PC-9 (cell line): ENCODE results near the gene GLB1L3. TPM values are rescaled to one million over a fixed set of nuclear protein-coding genes. Genes with fewer than 3 reads are reported as not detected.
"Not testable (repeated sequence)": the region's sequence is repeated elsewhere in the genome, so short reads cannot be mapped to it uniquely, and the experiment has no call there.

Source experiments
- BruUV-seq: library from RNA; stranded (reverse); fragments of 400-500 nt; replicated peaks from 2 replicates; lab custom pipeline; 2021; lab: Mats Ljungman, UMichigan
- CTCF ChIA-PET: fragments of 300-600 bp; sonication (Branson Sonifier 250); formaldehyde crosslinking; loops from one replicate; lab custom pipeline; 2022; ENCODE audit warnings: antibody characterized with exemption; lab: Charles Lee
- POLR2A ChIA-PET: fragments of 300-600 bp; sonication (Branson Sonifier 250); formaldehyde crosslinking; loops from one replicate; lab custom pipeline; 2022; ENCODE audit warnings: antibody characterized with exemption; ENCODE audit not compliant: unreplicated experiment; lab: Charles Lee
- DNase-seq, 2 experiments: peaks; one replicate each; pipeline versions ENCODE4 v3.0.0 to v3.0.0-alpha.2; 2015 to 2022; ENCODE audit warnings: mixed read lengths in 1 of 2
- H2AFZ ChIP-seq: fragments of 200-600 bp; sonication (generic); 2 replicates; pipeline ENCODE4 v1.8.1; 2017; ENCODE audit warnings: antibody characterized with exemption
- H3F3A ChIP-seq: fragments of 200-600 bp; sonication (generic); 2 replicates; pipeline ENCODE4 v1.8.1; 2017; ENCODE audit warnings: antibody characterized with exemption, mild to moderate bottlenecking, low read depth; ENCODE audit not compliant: insufficient read depth
- H3K27ac ChIP-seq: fragments of 200-600 bp; sonication (generic); 2 replicates; pipeline ENCODE4 v1.6.1; 2016; ENCODE audit warnings: mixed run types
- H3K27me3 ChIP-seq: fragments of 200-600 bp; sonication (generic); 2 replicates; pipeline ENCODE4 v1.6.1; 2016; ENCODE audit warnings: low read depth, mixed run types; ENCODE audit not compliant: insufficient read depth
- H3K36me3 ChIP-seq: fragments of 200-600 bp; sonication (generic); 2 replicates; pipeline ENCODE4 v1.6.1; 2016; ENCODE audit warnings: low read depth, mixed run types
- H3K4me1 ChIP-seq: fragments of 200-600 bp; sonication (generic); replicated peaks from 2 replicates; pipeline ENCODE4 v1.6.1; 2016; ENCODE audit warnings: mixed run types; ENCODE audit not compliant: insufficient read depth
- H3K4me2 ChIP-seq: fragments of 200-600 bp; sonication (generic); 2 replicates; pipeline ENCODE4 v1.6.1; 2017; ENCODE audit warnings: mixed run types
- H3K4me3 ChIP-seq: fragments of 200-600 bp; sonication (generic); 2 replicates; pipeline ENCODE4 v1.6.1; 2016; ENCODE audit warnings: mixed run types
- H3K79me2 ChIP-seq: fragments of 200-600 bp; sonication (generic); 2 replicates; pipeline ENCODE4 v1.6.1; 2017; ENCODE audit warnings: low read depth, mixed run types
- H3K9me2 ChIP-seq: fragments of 200-600 bp; sonication (generic); 2 replicates; pipeline ENCODE4 v1.8.1; 2017; ENCODE audit warnings: mild to moderate bottlenecking; ENCODE audit not compliant: insufficient read depth
- H3K9me3 ChIP-seq: fragments of 200-600 bp; sonication (generic); 2 replicates; pipeline ENCODE4 v1.8.1; 2016; ENCODE audit warnings: low read depth; ENCODE audit not compliant: insufficient read depth
- H4K20me1 ChIP-seq: fragments of 200-600 bp; sonication (generic); 2 replicates; pipeline ENCODE4 v1.8.1; 2017; ENCODE audit not compliant: insufficient read depth
- EZH2 ChIP-seq: fragments of 200-600 bp; sonication (generic); IDR thresholded peaks from 2 replicates; pipeline ENCODE4 v1.8.0; 2017; ENCODE audit warnings: antibody characterized with exemption, low read depth
- intact Hi-C: fragments of 100-400 bp; cut with micrococcal nuclease; formaldehyde crosslinking; loops from one replicate; pipeline ENCODE4 v1.10.0; 2022; ENCODE audit not compliant: unreplicated experiment
- total RNA-seq: library from RNA; stranded (reverse); gene quantifications from 2 replicates; pipeline ENCODE4 v1.2.3, GENCODE V29; 2021
- TF ChIP-seq, protein P1 (sequence below): fragments of 200-600 bp; sonication (generic); conservative IDR thresholded peaks from 2 replicates; pipeline ENCODE4 v1.6.1; 2017; ENCODE audit warnings: mixed run types, antibody characterized with exemption, mild to moderate bottlenecking, moderate library complexity

GLB1L3 gene
- total RNA-seq, 1 experiment from 2014 or later, result not detected

DNA sequence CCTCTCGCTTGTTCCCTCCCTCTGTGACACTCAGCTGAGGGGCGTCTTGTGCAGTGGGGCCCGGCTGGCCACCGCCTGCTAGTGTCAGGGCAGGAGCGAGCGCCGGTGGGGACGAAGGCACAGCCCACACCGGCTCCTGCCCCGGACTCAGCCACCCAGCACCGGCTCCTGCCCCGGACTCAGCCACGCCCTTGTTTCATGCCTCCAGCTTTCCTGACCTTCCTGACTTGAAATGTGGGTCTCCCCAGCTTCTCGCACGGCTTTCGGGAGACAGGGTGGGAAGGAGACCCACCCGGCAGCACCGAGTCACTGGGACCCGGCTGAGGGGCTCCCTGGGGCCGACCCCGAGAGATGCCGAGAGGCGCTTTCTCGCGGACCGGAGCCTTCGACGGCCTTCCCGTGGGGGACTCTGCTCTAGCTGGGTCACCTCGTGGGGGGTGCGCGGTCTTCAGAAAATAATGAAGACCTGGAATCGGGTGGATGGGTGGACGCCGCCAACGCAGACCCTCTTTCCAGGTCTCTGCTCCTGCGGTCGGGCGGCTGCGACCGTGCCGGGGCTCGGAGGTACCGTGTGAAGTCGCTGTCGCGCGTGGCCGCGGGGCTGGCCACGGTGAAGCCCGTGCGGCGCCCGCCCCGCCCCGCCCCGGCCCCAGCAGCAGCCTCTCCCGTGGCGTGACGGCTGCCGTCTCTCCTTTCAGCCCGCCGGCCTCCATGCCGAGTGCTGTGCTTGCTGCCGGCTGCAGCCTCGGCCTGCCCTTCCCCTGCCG is 65.8 kb downstream of the GLB1L3 start:
- H3F3A ChIP-seq, result peaks cover 15% of the 10 kb centered on the region
- intact Hi-C loops, result no loop called here
- no peak for TF ChIP-seq EZH2
- TF ChIP-seq, protein P1, sequence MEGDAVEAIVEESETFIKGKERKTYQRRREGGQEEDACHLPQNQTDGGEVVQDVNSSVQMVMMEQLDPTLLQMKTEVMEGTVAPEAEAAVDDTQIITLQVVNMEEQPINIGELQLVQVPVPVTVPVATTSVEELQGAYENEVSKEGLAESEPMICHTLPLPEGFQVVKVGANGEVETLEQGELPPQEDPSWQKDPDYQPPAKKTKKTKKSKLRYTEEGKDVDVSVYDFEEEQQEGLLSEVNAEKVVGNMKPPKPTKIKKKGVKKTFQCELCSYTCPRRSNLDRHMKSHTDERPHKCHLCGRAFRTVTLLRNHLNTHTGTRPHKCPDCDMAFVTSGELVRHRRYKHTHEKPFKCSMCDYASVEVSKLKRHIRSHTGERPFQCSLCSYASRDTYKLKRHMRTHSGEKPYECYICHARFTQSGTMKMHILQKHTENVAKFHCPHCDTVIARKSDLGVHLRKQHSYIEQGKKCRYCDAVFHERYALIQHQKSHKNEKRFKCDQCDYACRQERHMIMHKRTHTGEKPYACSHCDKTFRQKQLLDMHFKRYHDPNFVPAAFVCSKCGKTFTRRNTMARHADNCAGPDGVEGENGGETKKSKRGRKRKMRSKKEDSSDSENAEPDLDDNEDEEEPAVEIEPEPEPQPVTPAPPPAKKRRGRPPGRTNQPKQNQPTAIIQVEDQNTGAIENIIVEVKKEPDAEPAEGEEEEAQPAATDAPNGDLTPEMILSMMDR, result no peak
- H3K4me3 ChIP-seq, result no peak overlapping the region
- ChIA-PET POLR2A (no interaction called here), CTCF (no interaction called here)
- BruUV-seq, result no TSS peak
- no peaks in the 10 kb centered on the region for H3K9me3 ChIP-seq
- no peaks in the 10 kb centered on the region for H3K9me2 ChIP-seq
- no peaks in the 10 kb centered on the region for H3K36me3 ChIP-seq
- H3K27me3 ChIP-seq, result no peaks in the 10 kb centered on the region
- peaks cover 6% of the 10 kb centered on the region; the same call in 1 of the 2 replicates for H3K79me2 ChIP-seq
- H2AFZ ChIP-seq, result no peak overlapping the region
- H3K27ac ChIP-seq, result no peak overlapping the region
- H3K4me1 ChIP-seq, result peaks cover 22% of the 10 kb centered on the region
- DNase-seq, result no peak
- H4K20me1 ChIP-seq, result no peaks in the 10 kb centered on the region
- no peak overlapping the region for H3K4me2 ChIP-seq

DNA sequence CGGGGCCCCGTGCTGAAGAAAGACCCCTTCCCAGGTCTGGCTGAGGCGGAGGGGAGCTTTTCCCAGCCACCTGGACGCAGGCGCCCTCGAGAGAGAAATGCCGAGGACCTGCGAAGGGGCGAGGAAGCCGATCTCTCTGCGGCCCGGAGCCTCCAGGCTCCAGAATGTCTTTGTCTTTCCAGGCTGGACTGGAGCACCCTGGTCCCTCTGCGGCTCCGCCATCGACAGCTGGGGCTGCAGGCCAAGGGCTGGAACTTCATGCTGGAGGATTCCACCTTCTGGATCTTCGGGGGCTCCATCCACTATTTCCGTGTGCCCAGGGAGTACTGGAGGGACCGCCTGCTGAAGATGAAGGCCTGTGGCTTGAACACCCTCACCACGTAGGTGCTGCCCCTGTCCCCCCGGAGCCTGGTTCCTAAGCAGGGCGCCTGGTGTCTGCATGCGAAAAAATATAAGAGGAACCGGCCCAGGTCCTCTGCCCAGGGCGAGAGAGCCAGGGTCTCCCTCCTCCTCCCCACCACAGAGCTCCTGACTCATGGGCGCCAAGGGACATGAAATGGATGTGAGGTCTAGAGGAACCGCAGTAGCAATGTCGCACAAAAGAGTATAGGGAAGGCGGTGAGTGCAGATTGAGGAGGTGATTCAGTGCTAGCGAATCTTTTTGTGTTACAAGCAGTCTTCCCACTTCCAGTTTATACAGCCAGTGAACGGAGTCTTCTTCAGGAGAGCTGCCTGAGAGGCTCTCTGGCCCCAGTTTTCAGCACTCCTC is 66.6 kb downstream of the GLB1L3 start:
- Histone ChIP-seq H2AFZ (no peak overlapping the region), H3K4me2 (no peak overlapping the region), H3K27ac (no peak overlapping the region), H3K36me3 (no peaks in the 10 kb centered on the region), H3F3A (peaks cover 15% of the 10 kb centered on the region), H3K27me3 (no peaks in the 10 kb centered on the region), H3K4me1 (peaks cover 22% of the 10 kb centered on the region), H4K20me1 (no peaks in the 10 kb centered on the region), H3K9me3 (no peaks in the 10 kb centered on the region), H3K79me2 (peaks cover 6% of the 10 kb centered on the region; the same call in 1 of the 2 replicates), H3K4me3 (no peak overlapping the region), H3K9me2 (no peaks in the 10 kb centered on the region)
- CTCF ChIA-PET, result no interaction called here
- TF ChIP-seq EZH2, result no peak
- TF ChIP-seq, protein P1, result no peak
- intact Hi-C loops, result no loop called here
- no peak for DNase-seq
- POLR2A ChIA-PET, result no interaction called here
- no TSS peak for BruUV-seq

DNA sequence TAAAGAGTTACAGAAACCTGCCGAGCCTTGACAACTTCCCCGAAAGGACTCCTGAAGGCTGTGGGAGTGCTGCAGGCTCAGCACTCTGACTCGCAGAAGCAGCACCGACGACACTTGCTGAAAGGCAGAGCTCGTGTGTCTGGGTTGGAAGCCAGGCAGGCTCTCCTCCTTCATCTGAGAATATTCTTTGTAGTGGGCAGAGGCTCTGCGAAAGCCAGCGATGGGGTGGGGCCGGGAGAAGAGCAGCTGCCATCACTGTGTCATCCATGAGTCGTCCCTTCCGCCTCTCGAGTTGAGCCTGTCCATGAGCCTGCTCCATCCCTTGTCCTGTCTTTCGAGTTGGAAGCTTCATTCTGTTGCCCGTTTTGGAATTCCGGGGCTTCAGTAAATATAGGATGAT is 67.5 kb downstream of the GLB1L3 start:
- H3K27me3 ChIP-seq, result no peaks in the 10 kb centered on the region
- ChIA-PET CTCF (no interaction called here), POLR2A (no interaction called here)
- intact Hi-C loops, result no loop called here
- BruUV-seq, result no TSS peak
- H2AFZ ChIP-seq, result no peak overlapping the region
- TF ChIP-seq, protein P1, result no peak
- no peak for TF ChIP-seq EZH2
- H3K27ac ChIP-seq, result no peak overlapping the region
- peaks cover 15% of the 10 kb centered on the region for H3F3A ChIP-seq
- H3K4me1 ChIP-seq, result peaks cover 22% of the 10 kb centered on the region
- no peaks in the 10 kb centered on the region for H4K20me1 ChIP-seq
- no peaks in the 10 kb centered on the region for H3K36me3 ChIP-seq
- H3K4me3 ChIP-seq, result no peak overlapping the region
- H3K4me2 ChIP-seq, result no peak overlapping the region
- peaks cover 6% of the 10 kb centered on the region; the same call in 1 of the 2 replicates for H3K79me2 ChIP-seq
- H3K9me2 ChIP-seq, result no peaks in the 10 kb centered on the region
- no peaks in the 10 kb centered on the region for H3K9me3 ChIP-seq
- no peak for DNase-seq

DNA sequence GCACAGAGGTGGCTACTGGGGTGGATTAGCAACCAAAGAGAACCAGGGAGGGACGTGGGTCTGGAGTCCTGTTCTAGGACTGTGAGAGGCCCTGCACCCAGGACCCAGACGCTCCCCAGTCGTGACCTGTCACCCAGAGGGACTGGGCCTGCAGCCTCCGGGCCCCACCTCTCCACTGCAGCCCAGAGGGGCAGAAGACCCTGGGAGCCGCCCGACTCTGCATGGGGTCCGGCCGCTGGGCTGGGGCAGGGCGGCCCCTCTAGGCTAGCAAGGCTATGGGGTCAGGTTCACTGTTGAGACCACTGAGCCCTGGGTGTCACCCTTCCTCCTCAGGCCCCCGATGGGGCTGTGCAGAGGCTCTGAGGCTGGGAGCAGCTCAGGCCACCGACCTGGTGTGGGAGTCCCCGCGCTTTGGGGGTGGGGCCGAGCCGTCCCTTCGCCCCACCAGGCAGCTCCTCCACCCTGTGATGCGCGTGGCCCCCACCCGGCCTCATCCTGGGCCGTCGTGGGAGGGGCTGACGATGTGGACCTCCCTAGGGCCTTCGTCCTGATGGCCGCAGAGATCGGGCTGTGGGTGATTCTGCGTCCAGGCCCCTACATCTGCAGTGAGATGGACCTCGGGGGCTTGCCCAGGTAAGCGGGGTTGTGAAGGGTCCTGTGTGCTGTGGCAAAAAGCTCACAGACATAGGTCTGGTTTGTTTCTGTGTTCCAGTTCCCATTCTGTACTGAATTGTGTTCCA is 68.5 kb downstream of the GLB1L3 start:
- H3K36me3 ChIP-seq, H2AFZ ChIP-seq, CTCF ChIA-PET, H3K4me3 ChIP-seq, H3K9me3 ChIP-seq, H3K4me2 ChIP-seq, H3F3A ChIP-seq, POLR2A ChIA-PET, H3K27ac ChIP-seq, DNase-seq, H4K20me1 ChIP-seq, H3K9me2 ChIP-seq, BruUV-seq, intact Hi-C loops, H3K79me2 ChIP-seq, H3K27me3 ChIP-seq: not testable (repeated sequence)
- H3K4me1 ChIP-seq, result peaks cover 14% of the 10 kb centered on the region
